GM19025 (cell line): ENCODE data around the gene CRYBA2.

ENCODE experiments used
- ATAC-seq: cut with Tn5 transposase; IDR thresholded peaks from one replicate; pipeline ENCODE4 v1.9.1; 2021; ENCODE audit warnings: mild to moderate bottlenecking, low read depth, moderate library complexity; ENCODE audit not compliant: unreplicated experiment

CRYBA2 gene, protein sequence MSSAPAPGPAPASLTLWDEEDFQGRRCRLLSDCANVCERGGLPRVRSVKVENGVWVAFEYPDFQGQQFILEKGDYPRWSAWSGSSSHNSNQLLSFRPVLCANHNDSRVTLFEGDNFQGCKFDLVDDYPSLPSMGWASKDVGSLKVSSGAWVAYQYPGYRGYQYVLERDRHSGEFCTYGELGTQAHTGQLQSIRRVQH

DNA sequence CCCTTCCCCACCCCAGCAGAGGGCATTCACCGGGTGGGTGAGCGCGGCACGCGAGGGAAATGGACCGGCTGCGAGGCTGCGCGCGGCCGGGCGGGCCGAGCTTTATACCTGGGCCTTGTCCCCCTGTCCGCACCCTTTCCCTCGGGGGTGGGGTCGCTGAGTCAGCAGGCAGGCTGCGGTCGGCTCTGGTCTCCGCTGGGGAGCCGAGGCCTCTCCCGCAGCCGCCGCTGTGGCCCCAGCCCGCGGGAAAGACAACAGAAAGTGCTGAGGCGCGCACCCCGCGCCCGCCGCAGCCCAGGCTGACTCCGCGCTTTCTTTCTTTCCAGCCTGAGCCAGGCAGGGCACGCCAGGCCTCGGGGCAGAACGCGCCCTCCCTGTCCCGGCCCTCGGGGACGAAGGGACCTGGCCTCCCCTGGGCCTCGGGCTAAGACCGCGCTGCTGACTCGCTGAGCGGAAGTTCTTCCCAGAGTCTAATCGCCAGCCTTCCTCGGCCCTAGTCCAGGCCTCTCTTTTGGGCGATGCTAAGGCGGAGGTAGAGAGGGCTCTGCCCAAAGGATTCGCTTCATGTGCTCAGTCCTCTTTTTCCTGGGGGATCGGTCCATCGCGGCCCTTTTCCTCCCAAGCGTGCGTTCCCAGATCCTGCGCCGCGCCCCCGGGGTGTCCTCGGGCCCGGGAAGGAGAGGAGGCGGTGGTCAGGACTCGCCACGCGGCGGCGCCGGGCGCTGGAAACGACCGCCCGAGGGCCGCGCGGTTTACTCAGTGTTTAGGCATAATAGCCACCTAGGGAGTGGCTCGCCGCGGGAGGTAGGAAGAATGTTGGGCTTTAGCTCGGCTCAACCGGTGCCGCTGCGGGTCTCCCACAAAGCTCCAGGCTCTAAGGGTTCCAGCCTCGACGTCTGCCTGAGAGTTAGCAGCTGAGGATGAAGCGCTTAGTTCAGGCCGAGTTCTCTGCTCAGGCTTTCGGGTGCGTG lies at the start of gene CRYBA2:
CRYBA2 (minus strand) TSS at position 78 of the 971 bp plus-strand sequence. CDS start 246 bp downstream, outside the sequence.
- no peak for ATAC-seq

DNA sequence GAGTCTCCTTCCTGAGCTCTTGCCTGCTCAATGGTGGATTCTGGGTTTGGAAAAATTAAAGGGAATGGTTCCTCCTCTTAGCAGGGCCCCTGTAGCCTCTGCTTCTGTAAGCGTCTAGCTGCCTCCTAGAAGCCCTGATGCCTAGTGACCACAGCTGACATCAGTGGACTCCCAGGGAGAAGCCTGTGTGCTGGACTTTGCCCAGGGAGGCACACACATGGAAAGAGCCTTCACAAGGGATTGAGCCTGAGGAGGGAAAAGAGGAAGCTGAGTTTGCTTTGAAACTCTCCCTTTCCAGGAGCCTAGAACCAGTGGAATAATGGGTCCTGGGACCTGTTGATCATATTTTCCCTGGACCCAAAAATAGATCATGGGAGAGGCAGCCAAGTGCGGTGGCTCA lies 49.5 kb upstream of the CRYBA2 start:
- no peak for ATAC-seq

DNA sequence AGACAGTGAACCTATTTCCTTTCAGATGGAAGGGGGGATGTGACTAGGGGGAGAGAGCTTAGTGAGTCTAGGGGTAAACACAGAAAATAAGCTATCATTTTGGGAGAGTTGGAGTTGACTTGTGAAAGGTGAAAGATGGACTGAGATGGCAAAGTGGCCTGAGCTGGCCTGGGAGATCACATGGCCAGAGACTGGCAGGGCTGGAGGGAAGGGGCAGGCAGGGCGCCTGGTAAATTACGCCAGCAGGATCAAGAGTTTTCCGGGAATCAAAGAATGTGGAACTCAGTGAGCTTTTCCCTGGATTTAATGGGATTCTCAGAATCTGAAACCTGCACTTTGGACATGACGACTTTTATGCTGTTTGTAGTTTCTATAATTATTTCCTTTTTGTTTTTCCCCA lies 48.9 kb upstream of the CRYBA2 start:
- ATAC-seq = no peak

DNA sequence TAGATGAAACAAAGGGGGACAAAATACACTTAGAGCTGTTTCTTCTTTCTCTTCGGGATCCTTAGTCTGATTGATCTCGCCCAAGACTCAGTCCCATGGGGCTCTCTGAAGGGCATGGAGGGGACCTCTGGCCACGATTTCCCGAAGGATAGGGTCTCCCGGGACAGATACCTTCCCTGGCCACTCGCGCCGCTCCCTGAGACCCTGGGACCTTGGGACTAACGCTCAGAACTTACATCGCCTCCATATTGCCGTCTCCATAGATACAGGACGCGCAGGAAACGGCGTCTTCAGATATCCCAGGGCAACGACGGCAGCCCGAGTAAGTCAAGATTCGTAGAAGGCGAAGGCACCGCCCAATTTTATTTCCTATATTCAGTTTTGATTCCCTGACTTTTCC lies 48.0 kb upstream of the CRYBA2 start, which contains the start of gene CFAP65:
CFAP65 (minus strand) TSS at position 265 of the 400 bp plus-strand sequence. CDS start 2,468 bp downstream, outside the sequence.
- ATAC-seq = no peak

DNA sequence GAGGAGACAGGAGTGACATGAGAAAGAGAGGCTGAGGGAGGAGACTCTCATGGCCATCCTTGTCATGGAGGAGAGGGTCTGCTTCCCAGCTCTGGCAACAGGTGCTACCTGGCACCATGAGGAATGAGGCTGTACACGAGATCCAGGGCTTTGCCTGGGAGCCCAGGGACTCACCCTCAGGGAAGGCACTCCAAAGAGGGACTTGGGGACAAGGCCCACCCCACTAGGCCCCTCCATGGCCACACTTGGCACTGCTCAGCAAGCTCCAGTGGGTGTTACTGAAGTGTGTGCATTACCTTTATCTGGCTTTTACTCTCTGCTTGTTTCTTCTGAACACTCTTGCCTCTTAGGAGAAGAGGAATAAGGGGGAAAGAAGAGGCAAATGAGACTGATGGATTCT lies 45.4 kb upstream of the CRYBA2 start:
- ATAC-seq = no peak

DNA sequence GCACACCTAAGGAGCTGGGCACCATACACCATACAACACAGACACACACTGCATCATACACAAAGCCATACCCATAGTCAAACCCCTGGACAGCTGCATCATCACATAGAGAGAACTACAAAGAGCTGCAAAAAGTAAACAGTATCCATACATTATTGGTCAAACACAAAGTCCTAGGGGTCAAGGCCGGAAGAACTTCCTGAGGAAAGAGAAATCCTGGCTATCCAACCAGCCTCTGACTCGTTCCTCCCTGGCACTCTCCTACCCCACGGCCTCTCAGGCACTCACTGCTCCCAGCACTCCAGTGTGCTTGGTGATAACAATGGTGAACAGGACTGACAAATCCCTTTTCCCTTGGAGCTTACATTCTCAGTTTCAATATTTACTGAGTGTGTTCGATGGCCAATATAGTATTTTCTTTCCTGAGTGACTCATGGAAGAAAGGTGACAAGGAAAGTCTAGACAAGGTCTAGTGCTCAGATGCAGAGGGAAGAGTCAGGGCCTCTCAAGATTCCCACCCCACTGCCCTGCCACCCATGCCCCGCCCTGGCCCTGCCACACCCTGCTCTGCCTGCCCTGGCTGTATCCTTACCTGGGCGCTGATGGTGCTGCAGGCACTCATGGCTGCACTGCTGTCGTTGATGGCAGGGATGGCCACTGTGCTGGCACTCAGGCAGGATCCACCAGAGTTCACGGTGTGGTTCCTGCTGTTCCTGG lies 44.7 kb upstream of the CRYBA2 start:
- no peak for ATAC-seq

DNA sequence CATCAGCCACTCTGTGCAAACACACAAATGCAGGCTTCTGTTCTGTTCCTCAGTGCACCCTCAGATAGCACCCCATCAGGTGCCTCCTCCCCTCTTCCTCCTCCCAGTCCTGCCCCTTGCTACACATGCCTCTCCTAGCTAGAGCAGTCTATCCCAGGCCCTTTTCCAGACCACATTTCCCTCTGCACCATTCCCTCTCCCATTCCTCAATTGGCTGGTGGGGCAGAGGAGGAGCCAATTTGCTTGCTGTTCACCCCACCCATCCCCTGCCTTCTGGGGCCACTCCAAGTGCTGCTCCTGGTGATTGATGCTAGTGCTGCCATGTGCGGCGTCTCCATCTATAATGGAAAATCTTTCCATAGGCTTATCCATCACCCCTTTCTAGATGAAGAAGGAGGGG lies 42.7 kb upstream of the CRYBA2 start:
- no peak for ATAC-seq

DNA sequence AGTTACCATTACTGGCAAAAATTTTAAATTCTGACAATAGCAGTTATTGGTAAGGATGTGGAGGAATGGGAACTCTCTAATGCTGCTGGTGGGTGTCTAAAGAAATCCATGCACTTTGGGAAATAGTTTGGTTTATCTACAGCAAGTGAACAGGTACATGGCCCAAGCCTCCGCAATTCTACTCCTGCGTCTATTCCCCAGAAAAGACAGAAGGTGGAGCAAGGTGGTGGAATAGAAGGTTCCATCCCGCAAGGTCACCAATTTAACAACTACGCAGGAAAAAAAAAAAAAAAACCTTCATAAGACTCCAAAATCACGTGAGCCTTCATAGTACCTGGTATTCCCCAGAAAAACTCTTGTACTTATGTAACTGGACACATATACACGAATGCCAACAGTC lies 41.6 kb upstream of the CRYBA2 start:
- no peak for ATAC-seq

DNA sequence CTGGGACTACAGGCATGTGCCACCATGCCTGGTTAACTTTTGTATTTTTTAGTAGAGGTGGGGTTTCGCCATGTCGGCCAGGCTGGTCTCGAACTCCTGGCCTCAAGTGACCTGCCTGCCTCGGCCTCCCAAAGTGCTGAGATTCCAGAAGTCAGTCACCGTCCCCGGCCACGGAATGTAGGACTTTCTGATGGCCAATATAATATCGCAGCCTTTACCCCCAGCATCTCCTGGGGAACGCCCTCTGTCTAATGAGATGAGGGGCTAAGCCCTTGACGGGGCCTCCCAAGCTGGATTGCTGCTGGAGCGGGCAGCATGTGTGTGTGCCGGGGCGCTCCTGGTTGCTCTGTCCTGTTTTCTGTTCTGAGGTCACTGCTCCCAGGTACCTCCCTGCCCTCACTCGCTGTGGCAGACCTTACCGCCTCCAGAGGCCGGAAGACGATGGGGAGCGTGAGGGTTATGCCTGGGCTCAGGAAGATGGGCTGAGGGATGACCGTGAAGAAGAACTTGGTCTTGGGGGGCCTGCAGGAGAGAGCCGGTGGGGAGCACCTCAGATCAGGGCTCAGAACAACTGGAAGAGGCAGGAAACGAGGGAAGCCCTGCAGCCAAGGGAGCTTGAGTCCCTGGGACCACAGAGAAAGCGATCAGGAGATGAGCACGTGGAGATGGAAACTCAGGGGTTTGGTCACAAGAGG lies 39.0 kb upstream of the CRYBA2 start:
- ATAC-seq = no peak

DNA sequence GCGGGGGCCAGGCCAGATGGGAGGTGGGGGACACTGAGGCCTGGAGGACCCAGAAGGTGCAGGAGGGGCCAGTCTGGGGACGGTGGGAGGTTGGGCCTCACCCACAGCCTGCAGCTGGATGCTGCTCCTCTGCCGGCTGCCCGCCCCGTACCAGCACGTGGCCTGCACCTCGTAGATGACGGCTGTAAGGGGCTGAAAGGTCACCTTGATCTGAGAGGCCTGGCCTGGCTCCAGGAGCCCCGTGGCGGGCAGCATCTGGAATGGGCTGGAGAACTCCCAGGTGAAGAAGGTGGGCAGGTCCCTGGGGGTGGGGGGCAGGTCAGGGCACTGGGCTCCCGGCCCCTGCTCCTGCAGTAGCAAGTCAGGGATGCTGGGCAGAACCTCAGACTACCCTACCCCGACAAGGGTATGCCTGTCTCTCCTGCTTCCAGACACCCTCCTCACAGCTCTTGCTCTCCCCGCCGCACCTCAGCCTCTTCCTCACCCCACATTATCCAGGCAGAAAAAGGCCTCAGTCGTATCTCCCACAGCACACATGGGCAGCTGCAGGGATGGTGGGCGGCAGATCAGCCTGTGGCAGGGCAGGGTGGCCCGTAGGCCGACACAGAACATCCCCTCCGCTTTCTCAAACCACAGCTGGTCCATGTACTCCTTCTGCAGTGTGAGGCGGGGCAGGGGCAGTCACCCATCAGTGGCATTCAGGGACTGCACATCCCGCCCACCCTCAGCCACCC lies 38.0 kb upstream of the CRYBA2 start:
- ATAC-seq = no peak

DNA sequence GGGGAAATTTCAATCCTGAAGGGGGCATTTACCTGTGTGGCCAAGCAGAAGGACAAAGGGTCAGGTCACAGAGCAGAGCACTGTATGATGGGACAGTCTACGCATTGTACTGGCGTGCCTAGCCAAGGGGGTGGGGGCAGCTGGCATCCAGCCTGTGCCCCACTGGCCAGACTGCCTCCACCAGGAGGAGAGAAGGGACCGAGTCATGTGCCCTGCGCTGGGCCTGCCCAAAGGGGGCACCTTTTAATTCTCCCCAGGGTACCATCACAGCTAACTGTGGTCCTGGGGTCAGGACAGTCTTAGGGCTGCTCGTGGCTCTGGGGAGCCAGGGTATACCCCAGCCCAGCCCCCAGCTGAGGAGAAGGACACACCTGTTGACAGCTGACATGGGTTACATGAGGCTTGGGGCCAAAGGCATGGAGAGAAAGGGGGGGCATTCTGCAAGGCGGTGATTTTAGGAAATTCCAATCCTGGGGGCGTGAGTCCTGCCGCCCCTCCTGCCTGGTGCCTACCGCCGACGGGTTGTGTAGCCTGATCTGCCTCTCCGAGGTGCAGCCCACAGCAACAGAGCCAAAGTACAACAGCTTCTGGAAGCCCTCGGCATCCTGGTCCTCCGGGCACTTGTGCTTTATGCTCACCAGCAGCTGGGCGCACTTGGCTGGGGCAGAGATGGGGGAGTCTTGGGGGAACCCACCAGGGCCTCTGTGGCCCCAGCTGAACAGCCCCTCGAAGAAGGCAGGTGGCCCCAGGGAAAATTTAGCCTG lies 37.1 kb upstream of the CRYBA2 start:
- ATAC-seq = no peak

DNA sequence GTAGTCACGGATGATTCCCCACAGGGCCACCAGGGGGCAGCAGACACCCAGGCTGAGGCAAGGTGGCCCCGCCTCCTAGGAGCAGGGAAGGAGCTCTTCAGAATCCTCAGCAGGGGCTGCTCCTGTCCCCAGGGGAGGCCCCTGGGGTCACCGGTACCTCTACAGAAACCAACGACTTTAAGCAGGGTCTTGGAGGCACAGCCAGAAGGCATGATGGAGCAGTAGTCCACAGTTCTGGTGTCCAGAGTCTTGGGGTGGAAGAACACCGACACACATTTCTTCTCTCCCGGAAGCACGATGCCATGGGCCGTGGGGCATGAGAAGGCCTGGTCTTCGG lies 36.6 kb upstream of the CRYBA2 start:
- ATAC-seq = peak; percentile 66

DNA sequence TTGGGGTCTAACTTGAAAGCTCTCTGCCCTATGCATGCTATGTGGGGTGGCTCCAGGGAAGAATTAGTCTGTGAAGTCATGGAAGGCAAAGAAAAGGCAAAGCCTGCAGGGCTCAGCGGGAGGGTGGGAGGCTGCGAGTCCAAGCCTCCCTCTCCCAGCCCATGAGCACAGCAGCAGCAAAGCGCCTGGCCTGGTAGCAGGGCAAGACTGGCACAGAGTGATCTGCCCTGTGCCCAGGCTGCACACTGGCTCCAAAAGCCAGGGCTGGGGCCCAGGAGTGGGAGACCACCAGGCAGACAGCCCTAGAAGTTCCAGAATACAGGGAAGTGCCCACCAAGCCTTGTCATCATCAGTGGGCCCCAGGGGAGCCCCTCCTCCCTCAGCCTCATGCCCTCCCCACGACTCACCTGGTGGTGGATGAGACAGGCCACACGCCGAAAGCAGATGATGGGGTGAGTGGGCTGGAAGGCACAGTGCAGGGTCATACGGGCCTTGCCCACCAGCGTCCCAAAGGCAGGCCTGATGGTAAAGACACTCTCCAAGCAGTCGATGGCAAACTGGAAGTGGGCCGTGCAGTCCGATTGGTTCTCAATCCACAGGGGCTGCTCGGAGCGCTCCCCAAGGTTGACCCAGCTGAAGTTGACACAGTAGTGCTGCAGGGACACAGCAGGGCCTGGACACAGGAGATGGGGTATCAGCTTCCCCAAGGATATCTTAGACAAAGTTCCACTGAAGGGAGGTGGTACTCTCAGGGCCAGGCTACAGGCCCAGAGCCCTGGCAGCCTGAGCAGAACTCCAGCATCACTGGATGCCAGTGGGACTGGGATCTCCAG lies 36.0 kb upstream of the CRYBA2 start:
- peak; percentile 16 for ATAC-seq

DNA sequence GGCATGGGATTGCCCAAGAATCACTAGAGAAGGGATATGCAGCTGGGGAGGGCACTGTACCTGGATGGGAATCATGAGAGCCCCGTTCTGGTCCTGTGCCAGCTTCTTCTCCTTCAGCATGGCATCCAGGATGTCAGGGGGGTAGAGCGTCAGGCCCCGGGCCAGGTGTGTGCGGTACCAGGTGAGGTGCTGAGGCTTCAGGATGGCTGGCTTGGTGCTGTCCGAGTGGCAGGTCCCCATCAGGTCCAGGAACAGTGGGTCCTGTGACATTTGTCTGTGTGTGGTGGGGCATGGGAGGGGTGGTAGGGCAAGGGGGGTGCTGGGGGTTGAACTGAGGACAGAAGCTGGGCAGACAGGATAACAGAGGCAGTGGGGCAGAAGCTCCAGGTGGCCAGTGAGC lies 34.9 kb upstream of the CRYBA2 start:
- ATAC-seq = no peak

DNA sequence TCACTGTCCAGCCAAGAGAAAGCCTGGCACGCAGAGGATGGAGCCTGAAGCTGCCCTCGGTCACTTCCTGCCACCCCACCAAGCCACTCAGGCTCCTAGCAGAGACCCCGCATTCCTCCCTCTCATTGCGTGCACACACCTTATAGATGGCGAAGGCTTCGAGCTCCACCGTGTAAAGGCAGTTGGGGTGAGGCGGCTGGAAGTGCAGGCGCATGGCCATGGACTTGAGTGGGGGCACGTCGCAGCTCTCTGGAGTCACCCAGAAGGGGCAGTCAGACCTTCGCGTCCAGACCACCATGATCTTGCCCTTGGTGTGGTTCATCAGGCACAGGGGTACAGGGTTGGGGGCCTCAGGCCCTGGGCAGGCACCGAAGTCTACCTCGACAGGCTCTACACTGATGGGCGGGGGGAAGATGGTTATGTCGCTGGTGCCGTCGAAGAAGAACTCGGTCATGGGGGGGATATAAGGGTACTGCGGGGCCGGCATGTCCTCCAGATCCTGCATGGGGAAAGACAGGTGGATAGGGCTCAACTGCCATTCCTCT lies 34.4 kb upstream of the CRYBA2 start:
- no peak for ATAC-seq

DNA sequence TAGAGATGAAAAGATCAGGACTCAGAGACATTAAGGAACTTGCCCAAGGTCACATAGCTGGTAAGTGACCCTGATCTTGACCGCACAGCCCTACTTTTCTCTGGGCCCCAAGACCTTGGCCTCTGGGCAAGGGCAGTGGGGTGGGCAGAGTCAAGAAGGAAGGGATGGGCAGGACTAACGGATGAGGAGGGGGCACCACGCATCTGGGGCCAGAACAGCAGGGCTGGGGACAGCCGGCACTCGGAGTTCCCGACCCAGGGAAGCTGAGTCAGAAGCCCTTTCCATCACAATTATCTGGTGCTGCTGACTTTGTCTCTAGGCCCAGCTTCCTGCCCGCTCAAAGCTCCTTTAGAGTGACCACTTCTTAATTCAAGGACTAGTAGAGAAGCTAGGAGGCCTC lies 33.7 kb upstream of the CRYBA2 start:
- ATAC-seq = no peak

DNA sequence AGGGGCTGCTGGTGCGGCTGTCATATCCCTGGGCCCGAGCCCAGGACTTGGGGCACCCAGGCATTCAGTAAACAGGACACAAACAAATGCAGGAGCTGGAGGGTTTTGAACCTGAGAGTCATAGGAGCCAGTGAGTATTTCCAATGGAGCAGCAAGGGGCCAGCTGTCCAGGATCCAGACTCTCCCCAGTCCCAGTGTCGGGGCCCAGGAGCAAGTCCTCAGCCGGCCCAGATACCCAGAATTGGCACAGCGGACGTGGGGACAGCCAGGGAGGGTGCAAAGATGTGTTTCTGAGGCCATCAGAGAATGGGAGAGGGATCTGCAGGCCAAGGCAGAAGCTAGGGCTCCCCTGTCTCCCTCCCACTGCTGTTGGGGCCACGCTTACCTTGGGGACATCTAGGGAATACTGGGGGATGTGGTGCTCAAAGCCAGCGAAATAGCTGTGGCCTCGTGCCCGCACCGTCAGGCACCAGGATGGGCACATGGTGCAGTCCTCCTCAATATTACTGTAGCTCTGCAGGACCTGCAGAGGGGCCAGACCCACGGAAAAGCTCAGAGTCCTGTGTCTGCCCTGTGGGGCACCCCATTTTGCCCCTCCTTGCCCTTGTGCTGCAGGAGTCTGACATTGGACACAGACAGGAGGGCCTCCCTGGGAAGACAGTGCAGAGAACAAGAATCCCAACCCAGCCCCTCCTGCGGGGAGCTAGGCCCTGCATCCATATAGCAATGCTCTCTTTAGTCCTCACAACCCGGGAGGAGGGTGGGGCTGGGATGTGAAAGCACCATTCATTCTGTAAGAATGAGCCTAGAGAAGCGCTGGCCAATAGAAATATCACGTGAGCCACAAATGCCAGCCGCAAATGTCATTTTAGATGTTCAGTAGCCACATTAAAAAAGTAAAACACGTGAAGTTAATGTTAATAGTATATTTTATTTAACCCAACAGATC lies 32.7 kb upstream of the CRYBA2 start:
- ATAC-seq = no peak
